ENCODE results near the gene GABRP. TPM values are rescaled to one million over a fixed set of nuclear protein-coding genes. Genes with fewer than 3 reads are reported as not detected.

The GABRP gene
- total RNA-seq, 4 donors from 2014 or later: not detected

DNA sequence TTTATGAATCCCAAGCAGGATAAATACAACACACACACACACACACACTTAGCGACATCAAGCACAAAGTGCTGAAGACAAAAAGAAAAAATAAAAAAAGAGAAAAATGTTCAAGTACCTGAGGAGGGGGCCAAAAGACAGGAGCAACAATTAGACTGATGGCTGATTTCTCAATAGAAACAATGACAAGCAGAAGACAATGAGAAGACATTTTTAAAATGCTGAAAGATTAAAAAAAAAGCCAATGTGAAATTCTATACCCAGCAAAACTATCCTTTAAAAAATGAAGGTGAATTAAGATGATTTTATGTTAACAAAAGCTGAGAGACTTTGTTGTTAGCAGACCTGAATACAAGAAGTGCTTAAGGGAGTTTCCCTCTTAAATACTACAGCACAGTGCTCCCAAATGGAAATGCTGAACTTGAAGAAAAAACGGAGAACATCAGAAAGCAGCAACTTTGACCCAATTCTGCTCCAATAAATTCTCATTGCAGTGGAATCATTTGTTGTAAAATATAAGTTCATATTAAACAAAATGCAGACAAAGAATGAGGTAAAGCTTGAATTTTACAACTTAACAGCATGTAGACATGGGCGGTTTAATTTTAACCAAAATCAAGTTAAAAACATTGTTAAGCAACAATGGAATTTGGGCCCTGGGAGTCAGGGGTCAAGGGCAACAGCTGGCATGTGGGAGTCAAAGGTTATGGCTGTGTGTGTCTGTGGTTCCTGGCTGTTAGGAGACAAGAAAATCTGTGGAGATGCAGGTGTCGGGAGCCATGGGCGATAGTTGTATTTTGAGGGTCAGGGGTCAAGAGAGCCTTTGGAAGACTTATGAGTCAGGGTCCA is 77.5 kb downstream of the GABRP start:
- DNase-seq (no peak), ATAC-seq (no peak)
- no peak for TF ChIP-seq POLR2A (IDR thresholded peaks at IDR 0.05)
- TF ChIP-seq, protein P1, sequence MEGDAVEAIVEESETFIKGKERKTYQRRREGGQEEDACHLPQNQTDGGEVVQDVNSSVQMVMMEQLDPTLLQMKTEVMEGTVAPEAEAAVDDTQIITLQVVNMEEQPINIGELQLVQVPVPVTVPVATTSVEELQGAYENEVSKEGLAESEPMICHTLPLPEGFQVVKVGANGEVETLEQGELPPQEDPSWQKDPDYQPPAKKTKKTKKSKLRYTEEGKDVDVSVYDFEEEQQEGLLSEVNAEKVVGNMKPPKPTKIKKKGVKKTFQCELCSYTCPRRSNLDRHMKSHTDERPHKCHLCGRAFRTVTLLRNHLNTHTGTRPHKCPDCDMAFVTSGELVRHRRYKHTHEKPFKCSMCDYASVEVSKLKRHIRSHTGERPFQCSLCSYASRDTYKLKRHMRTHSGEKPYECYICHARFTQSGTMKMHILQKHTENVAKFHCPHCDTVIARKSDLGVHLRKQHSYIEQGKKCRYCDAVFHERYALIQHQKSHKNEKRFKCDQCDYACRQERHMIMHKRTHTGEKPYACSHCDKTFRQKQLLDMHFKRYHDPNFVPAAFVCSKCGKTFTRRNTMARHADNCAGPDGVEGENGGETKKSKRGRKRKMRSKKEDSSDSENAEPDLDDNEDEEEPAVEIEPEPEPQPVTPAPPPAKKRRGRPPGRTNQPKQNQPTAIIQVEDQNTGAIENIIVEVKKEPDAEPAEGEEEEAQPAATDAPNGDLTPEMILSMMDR (IDR thresholded peaks at IDR 0.05 in 4 of 5, conservative IDR thresholded peaks at IDR 0.05 in 1 of 5): no peak
- no peak overlapping the region for H3K4me3 ChIP-seq
- no peaks in the 10 kb centered on the region for H3K36me3 ChIP-seq
- peaks cover 0 to 8% (median 3%) of the 10 kb centered on the region in 3 donors for H3K27me3 ChIP-seq
- no peak overlapping the region for H3K27ac ChIP-seq
- H3K4me1 ChIP-seq: no peaks in the 10 kb centered on the region
- intact Hi-C loops (cut with DNase I; ENCODE audit: low total_unique reads): no loop called here
- in situ Hi-C loops (cut with MboI; ENCODE audit: low sequenced_read_pairs in 4 of 4): no loop called here
- peaks cover 0 to 9% (median 0%) of the 10 kb centered on the region in 3 donors for H3K9me3 ChIP-seq

- H3K27me3 ChIP-seq: peaks cover 0 to 8% (median 3%) of the 10 kb centered on the region in 3 donors
- ATAC-seq: no peak
- no peaks in the 10 kb centered on the region for H3K36me3 ChIP-seq
- H3K4me3 ChIP-seq: peak overlapping the region; percentile 52 to 57 (median 54)
- H3K9me3 ChIP-seq: peaks cover 0 to 9% (median 0%) of the 10 kb centered on the region in 3 donors
- DNase-seq: no peak
- intact Hi-C loops (cut with DNase I; ENCODE audit: low total_unique reads) (no loop called here), in situ Hi-C loops (cut with MboI; ENCODE audit: low sequenced_read_pairs in 4 of 4) (no loop called here)
- no peak overlapping the region for H3K27ac ChIP-seq
- TF ChIP-seq, protein P1 (IDR thresholded peaks at IDR 0.05 in 4 of 5, conservative IDR thresholded peaks at IDR 0.05 in 1 of 5): no peak
- no peak for TF ChIP-seq POLR2A (IDR thresholded peaks at IDR 0.05)
- no peaks in the 10 kb centered on the region for H3K4me1 ChIP-seq
These were observed 78.1 kb downstream of the GABRP start for GRCh38 chr5:170861667-170861916.

- in situ Hi-C loops (cut with MboI; ENCODE audit: low sequenced_read_pairs in 4 of 4): no loop called here
- peaks cover 0 to 9% (median 0%) of the 10 kb centered on the region in 3 donors for H3K9me3 ChIP-seq
- H3K36me3 ChIP-seq: no peaks in the 10 kb centered on the region
- peaks cover 0 to 8% (median 3%) of the 10 kb centered on the region in 3 donors for H3K27me3 ChIP-seq
- ATAC-seq: no peak
- H3K4me1 ChIP-seq: no peaks in the 10 kb centered on the region
- TF ChIP-seq POLR2A (IDR thresholded peaks at IDR 0.05): no peak
- TF ChIP-seq, protein P1 (IDR thresholded peaks at IDR 0.05 in 4 of 5, conservative IDR thresholded peaks at IDR 0.05 in 1 of 5): no peak
- H3K4me3 ChIP-seq: peak within 1 kb of the TSS; percentile 52 to 57 (median 54)
- no peak for DNase-seq
- no peak within 1 kb of the TSS for H3K27ac ChIP-seq
- intact Hi-C loops (cut with DNase I; ENCODE audit: low total_unique reads): no loop called here
These were observed 78.6 kb downstream of the GABRP start, which contains the start of gene RANBP17 for GRCh38 chr5:170861917-170862766. RANBP17 (plus strand) TSS chr5:170862018.

GRCh38 chr5:170863646-170864045 is 80.1 kb downstream of the GABRP start:
- Histone ChIP-seq H3K27me3 (peaks cover 0 to 8% (median 3%) of the 10 kb centered on the region in 3 donors), H3K4me3 (no peak overlapping the region), H3K4me1 (no peaks in the 10 kb centered on the region), H3K27ac (no peak overlapping the region), H3K36me3 (no peaks in the 10 kb centered on the region), H3K9me3 (peaks cover 0 to 9% (median 0%) of the 10 kb centered on the region in 3 donors)
- no peak for DNase-seq
- in situ Hi-C loops (cut with MboI; ENCODE audit: low sequenced_read_pairs in 4 of 4): no loop called here
- no peak for ATAC-seq
- TF ChIP-seq POLR2A (IDR thresholded peaks at IDR 0.05): no peak
- TF ChIP-seq, protein P1 (IDR thresholded peaks at IDR 0.05 in 4 of 5, conservative IDR thresholded peaks at IDR 0.05 in 1 of 5): no peak
- intact Hi-C loops (cut with DNase I; ENCODE audit: low total_unique reads): no loop called here

Other genes starting within 250 kb of the GABRP start
- 1 to 10 TPM in 2 of 4 donors, not detected in 2; 1.1 to 3.2 TPM for gene RANBP17, start 78.3 kb downstream of the GABRP start, total RNA-seq

All from gastrocnemius medialis (tissue), 4 donors.